ENCODE data around the gene STAT4. TPM values are rescaled to one million over a fixed set of nuclear protein-coding genes. Genes with fewer than 3 reads are reported as not detected.

Gene STAT4
- total and polyA plus RNA-seq, 2 donors from 2014 or later = 1.2 to 8.5 TPM

DNA sequence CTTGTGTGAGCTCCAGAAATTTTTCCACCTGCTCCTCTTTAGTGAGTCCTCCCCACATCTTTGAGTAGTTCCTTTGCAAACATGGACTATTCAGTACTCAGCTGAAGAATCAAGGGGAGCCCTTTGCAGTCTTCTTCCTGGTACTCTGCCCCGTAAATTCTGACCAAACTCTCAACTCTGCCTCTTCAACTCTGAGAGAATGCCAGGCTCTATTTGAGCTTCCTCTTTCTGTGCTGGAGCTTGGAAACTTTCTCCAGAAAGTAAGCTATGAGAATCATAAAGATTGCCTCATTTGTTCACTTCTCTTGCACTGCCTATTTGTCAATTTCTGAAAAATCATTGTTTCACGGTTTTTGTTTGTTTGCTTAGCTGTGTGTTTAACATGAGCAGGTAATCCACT lies 7.4 kb upstream of the STAT4 start:
- no peak for TF ChIP-seq CTCF (IDR thresholded peaks at IDR 0.05; ENCODE audit: borderline replicate concordance, extremely low read depth, insufficient read depth)
- no peak for DNase-seq
- Histone ChIP-seq H3K27ac (ENCODE audit: low read depth in 2 of 2, low read length in 2 of 2) (no peak overlapping the region), H3K9ac (ENCODE audit: low read length in 3 of 3) (no peak overlapping the region), H3K4me3 (ENCODE audit: low read length in 3 of 3) (no peak overlapping the region), H3K4me1 (ENCODE audit: control insufficient read depth in 2 of 3, insufficient read depth in 2 of 3, low read depth in 1 of 3, low read length in 3 of 3) (no peaks in the 10 kb centered on the region), H3K36me3 (ENCODE audit: control insufficient read depth in 2 of 3, insufficient read depth in 3 of 3, low read length in 3 of 3) (no peaks in the 10 kb centered on the region), H3K27me3 (ENCODE audit: control insufficient read depth, insufficient read depth, low read length) (no peaks in the 10 kb centered on the region), H3K9me3 (ENCODE audit: control insufficient read depth in 2 of 3, insufficient read depth in 1 of 3, low read length in 3 of 3) (no peaks in the 10 kb centered on the region)
- intact Hi-C loops (cut with DNase I) = loop anchor here (10.0 kb wide), 1 partner anchor 103 kb away; no protein-coding TSS in a partner anchor
- no peak for FAIRE-seq

- no peak overlapping the region for H3K4me3 ChIP-seq (ENCODE audit: low read length in 3 of 3)
- no peak overlapping the region for H3K9ac ChIP-seq (ENCODE audit: low read length in 3 of 3)
- peak in 1 of 5 donors; percentile 43 for DNase-seq
- H3K9me3 ChIP-seq (ENCODE audit: control insufficient read depth in 2 of 3, insufficient read depth in 1 of 3, low read length in 3 of 3) = no peaks in the 10 kb centered on the region
- intact Hi-C loops (cut with DNase I) = loop anchor here (10.0 kb wide), 1 partner anchor 101 kb away; no protein-coding TSS in a partner anchor
- no peaks in the 10 kb centered on the region for H3K36me3 ChIP-seq (ENCODE audit: control insufficient read depth in 2 of 3, insufficient read depth in 3 of 3, low read length in 3 of 3)
- H3K4me1 ChIP-seq (ENCODE audit: control insufficient read depth in 2 of 3, insufficient read depth in 2 of 3, low read depth in 1 of 3, low read length in 3 of 3) = peaks cover 0 to 3% (median 3%) of the 10 kb centered on the region in 3 donors
- peak; percentile 53 for TF ChIP-seq CTCF (IDR thresholded peaks at IDR 0.05; ENCODE audit: borderline replicate concordance, extremely low read depth, insufficient read depth)
- H3K27ac ChIP-seq (ENCODE audit: low read depth in 2 of 2, low read length in 2 of 2) = no peak overlapping the region
- no peaks in the 10 kb centered on the region for H3K27me3 ChIP-seq (ENCODE audit: control insufficient read depth, insufficient read depth, low read length)
- FAIRE-seq = no peak
Measured at GRCh38 chr2:191155608-191156071, 4.8 kb upstream of the STAT4 start.

GRCh38 chr2:191153716-191154115 lies 2.9 kb upstream of the STAT4 start:
- Histone ChIP-seq H3K4me1 (ENCODE audit: control insufficient read depth in 2 of 3, insufficient read depth in 2 of 3, low read depth in 1 of 3, low read length in 3 of 3) (peaks cover 0 to 3% (median 3%) of the 10 kb centered on the region in 3 donors), H3K4me3 (ENCODE audit: low read length in 3 of 3) (no peak overlapping the region), H3K27me3 (ENCODE audit: control insufficient read depth, insufficient read depth, low read length) (no peaks in the 10 kb centered on the region), H3K9ac (ENCODE audit: low read length in 3 of 3) (no peak overlapping the region), H3K36me3 (ENCODE audit: control insufficient read depth in 2 of 3, insufficient read depth in 3 of 3, low read length in 3 of 3) (no peaks in the 10 kb centered on the region), H3K9me3 (ENCODE audit: control insufficient read depth in 2 of 3, insufficient read depth in 1 of 3, low read length in 3 of 3) (no peaks in the 10 kb centered on the region), H3K27ac (ENCODE audit: low read depth in 2 of 2, low read length in 2 of 2) (no peak overlapping the region)
- no peak for DNase-seq
- intact Hi-C loops (cut with DNase I) = loop anchor here (10.0 kb wide), 1 partner anchor 99 kb away; no protein-coding TSS in a partner anchor
- no peak for TF ChIP-seq CTCF (IDR thresholded peaks at IDR 0.05; ENCODE audit: borderline replicate concordance, extremely low read depth, insufficient read depth)
- no peak for FAIRE-seq

Measured in kidney (tissue), 14 donors.